HL-60/S4 treated with retinoic acid at 250 ng/mL for 4 days and 3 days (cell line): ENCODE measurements around the gene HEPHL1.
"Not testable (repeated sequence)": the region's sequence is repeated elsewhere in the genome, so short reads cannot be mapped to it uniquely, and the experiment has no call there.

Experiments used
- in situ Hi-C: fragments of 300-500 bp; cut with MboI; formaldehyde crosslinking; loops from 2 replicates; pipeline ENCODE4 v1.7.0; 2022; ENCODE audit warnings: low sequenced_read_pairs

HEPHL1 gene, protein sequence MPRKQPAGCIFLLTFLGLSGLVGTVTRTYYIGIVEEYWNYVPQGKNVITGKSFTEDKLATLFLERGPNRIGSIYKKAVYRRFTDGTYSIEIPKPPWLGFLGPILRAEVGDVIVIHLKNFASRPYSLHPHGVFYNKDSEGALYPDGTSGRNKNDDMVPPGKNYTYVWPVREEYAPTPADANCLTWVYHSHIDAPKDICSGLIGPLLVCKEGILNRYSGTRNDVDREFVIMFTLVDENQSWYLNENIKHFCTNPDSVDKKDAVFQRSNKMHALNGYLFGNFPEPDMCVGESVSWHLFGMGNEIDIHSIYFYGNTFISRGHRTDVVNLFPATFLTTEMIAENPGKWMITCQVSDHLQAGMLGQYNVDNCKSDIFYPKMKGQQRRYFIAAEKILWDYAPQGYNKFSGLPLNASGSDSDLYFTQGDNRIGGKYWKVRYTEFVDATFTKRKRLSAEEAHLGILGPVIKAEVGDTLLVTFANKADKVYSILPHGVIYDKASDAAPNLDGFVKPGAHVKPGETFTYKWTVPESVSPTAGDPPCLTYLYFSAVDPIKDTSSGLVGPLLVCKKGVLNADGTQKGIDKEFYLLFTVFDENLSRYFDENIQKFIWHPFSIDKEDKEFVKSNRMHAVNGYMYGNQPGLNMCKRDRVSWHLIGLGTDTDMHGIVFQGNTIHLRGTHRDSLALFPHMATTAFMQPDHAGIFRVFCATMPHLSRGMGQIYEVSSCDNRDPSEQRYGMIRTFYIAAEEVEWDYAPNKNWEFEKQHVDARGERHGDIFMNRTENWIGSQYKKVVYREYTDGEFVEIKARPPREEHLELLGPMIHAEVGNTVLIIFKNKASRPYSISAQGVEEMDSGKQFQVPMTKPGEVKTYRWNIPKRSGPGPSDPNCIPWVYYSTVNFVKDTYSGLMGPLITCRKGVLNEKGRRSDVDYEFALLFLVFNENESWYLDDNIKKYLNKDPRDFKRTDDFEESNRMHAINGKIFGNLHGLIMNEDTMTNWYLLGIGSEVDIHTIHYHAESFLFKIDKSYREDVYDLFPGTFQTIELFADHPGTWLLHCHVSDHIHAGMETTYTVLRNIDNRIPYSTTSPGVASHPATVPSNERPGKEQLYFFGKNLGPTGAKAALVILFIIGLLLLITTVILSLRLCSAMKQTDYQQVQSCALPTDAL

DNA sequence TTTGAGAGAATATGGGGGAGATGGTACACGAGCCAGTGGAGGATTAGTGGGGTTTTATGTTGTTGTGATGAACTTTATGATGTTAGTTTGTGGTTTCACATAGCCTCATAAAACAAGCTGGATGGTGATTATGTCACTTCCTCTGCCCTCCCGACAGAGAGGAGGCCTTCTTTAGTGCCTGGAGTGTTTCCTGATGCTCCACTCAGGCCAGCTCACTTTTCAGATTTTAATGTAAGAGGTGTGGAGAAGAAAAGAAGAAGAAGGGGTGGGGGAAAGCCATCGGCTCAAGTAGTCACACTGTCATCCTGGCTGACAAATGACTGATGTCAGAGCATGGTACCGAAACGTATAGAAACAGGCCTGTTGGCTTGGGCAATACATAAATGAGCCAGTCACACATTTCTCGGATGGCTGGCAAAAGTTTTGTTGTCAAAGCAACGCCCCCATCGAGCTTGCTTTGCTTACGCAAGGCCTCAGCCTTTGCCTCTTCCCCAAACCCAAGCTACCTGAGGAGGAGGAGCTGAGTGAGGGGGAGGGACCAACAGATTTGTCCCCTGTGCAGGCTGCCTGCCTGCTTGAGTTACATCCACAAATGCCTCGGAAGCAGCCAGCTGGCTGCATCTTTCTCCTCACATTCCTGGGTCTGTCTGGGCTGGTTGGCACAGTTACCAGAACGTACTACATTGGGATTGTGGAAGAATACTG lies at the start of gene HEPHL1:
TSS of gene HEPHL1 (plus strand) at position 578 of the 705 bp plus-strand sequence. CDS start at position 593, 15 bp downstream.
- in situ Hi-C loops, result no loop called here

GRCh38 chr11:93972790-93973189 lies 48.4 kb upstream of the HEPHL1 start:
- in situ Hi-C loops, result no loop called here

DNA sequence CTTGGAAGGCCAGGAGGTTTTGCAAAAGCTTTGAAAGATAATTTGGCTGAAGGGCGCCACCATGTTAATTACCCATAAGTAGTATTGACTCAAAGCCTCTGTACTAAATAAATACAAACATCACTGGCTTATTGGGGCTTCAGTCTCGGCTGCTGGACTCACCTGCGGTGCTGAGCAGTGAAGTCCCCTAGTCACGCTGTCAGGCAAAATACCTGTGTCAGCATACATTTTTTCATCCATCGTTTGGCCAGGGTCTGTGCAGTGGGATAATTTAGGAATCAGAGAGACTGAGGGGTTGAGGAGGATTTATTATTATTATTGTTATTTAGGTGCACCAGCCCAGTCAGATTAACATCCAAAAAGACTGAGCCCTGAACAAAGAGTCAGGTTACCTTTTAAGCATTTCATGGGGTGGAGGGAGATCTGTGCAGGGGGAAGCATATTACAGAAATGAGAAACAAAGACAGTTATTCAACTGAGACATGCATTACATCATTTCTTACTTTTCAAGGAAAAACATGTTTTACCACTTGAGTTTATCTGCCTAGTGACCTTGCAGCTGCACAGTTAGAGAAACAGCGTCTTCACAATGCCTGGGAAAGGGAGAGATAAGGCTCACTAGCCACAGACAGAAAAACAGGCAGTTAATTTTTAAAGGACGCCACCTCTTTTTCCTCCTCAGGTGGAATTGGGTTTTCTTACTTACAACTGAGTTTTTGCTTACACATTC lies 47.7 kb upstream of the HEPHL1 start:
- in situ Hi-C loops, result not testable (repeated sequence)

GRCh38 chr11:93974759-93975158 lies 46.4 kb upstream of the HEPHL1 start:
- in situ Hi-C loops, result no loop called here

DNA sequence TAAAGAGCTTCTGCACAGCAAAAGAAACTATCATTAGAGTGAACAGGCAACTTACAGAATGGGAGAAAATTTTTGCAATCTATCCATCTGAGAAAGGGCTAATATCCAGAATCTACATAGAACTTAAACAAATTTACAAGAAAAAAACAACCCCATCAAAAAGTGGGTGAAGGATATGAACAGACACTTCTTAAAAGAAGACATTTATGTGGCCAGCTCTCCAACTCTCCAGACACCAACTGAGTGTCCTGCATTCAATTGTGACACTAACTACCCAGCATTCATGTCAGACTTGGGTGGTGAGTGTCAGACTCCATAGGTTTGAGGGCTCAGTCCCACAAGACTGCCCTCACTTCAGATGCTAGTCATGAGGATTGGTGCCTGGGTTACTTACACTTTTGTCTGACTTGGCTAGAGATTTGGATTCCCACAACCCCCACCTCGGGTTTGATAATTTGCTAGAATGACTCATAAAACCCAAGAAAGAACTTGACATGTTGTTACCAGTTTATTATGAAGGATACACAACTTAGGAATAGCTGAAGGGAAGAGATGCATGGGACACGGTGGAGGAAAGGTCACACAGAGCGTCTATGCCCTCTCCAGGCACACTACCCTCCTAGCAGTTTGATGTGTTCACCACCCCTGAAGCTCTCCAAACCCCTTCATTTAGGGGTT lies 44.4 kb upstream of the HEPHL1 start:
- in situ Hi-C loops, result not testable (repeated sequence)

DNA sequence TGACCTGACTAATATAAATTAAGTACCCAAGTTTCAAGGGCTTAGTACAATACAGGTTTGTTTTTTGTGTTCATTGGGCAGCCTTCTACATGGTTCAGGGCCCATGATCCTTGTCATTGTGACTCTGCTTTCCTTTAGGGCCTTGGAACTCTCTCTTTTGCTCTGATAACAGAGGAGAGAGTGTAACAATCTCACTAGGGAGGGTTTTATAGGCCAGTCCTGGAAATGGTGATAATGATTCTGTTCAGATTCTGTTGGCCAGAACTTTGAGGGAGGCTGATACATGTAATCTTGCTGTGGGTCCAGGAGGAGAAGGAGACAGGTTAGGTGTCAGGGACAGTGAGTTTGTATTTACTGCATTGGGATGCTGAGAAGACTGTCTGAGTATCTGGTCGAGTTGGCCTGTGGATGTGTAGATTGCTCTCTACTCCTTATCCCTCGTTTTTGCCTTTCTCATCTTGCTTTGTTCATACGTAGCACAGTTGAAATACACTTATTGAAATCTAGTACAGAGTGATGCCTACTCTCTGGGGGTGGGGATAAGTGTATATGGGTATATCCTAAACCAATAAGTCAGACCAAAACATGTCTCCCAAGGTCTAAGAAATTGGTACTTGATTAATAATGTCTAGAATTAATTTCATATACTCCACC lies 37.5 kb upstream of the HEPHL1 start:
- in situ Hi-C loops, result no loop called here

DNA sequence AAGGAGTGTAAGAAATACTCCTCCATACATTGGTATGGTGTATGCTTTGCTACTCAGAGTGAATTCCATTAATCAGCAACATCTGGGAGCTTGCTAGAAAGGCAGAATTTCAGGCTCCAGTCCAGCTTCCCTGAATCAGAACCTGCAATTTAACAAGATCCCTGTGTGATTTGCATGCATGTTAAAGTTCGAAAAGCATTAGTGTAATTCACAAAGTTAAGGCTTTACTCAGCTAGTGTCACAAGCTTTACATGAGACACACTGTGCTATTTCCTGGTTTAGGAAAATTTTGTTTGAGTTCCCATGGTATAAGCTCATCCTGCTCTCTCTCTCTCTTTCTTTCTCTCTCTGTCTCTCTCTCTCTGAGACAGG lies 37.0 kb upstream of the HEPHL1 start:
- in situ Hi-C loops, result no loop called here

DNA sequence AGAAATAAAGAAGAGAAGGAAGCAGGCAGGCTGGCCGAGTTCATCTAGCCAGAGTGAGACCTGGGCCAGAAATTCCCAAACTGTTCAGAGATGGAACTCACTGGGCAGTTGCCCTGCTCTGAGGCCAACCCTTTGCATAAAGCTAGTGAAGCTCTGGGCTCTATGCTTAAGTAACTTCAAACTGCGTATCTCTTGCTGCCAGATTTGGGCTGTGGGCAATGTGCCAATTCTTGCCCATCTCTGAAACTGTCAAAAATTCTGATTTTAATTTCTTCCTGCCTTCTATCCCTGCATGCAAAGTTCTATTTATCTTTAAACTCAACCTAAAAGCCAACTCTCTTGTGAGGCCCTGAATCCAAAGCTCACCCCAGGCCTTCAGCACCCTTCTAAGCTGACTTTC lies 36.2 kb upstream of the HEPHL1 start:
- in situ Hi-C loops, result no loop called here

GRCh38 chr11:93986716-93987115 lies 34.4 kb upstream of the HEPHL1 start:
- in situ Hi-C loops, result no loop called here

DNA sequence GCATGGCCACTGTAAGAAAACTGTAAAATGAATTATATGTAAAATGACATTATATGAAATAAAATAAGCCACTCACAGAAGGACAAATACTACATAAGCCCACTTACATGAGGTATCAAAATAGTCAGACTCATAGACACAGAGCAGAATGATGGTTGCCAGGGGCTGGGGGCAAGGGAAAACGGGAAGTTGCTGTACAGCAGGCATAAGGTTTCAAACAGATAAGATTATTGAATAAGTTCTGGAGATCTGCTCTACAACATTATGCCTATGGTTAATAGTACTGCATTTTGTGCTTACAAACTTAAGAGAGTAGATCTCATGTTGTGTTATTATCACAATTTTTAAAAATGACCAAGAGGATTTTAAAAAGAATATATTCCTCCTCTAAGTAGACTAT lies 32.7 kb upstream of the HEPHL1 start:
- in situ Hi-C loops, result no loop called here

GRCh38 chr11:93988912-93989311 lies 32.2 kb upstream of the HEPHL1 start:
- in situ Hi-C loops, result no loop called here

DNA sequence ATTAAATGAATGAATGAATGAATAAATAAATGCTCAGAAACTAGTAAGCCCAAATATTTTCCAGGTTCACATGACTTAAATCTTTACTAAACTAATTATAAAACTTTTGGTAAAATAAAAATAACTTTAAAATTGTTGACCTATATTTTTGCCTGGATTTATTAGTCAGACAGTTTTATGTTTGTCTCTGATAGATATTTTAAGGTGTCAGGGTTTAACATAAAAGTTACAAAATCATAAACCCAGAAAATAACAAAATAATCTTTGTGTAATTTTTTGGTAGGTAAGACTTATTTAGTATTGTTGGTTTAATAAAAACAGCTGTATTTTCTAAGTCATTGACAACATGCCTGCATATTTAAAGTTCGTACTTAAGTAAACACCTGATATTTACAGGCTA lies 27.4 kb upstream of the HEPHL1 start:
- in situ Hi-C loops, result no loop called here

DNA sequence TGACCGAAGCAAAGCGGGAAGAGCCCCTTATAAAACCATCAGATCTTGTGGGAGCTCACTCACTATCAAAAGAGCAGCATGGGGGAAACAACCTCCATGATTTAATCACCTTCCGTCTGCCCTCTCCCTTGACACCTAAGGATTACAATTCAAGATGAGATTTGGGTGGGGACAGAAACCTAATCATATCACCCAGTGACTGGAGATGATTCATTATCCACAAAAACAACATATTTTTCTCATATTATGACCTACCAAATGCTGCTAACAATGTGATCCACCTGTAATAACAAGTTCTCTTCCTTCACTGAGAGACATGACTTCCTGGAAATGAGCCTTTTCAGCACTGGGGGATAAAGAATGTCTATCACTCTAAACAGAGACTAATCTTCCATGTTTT lies 23.4 kb upstream of the HEPHL1 start:
- in situ Hi-C loops, result no loop called here

GRCh38 chr11:94000659-94001058 lies 20.5 kb upstream of the HEPHL1 start:
- in situ Hi-C loops, result no loop called here

DNA sequence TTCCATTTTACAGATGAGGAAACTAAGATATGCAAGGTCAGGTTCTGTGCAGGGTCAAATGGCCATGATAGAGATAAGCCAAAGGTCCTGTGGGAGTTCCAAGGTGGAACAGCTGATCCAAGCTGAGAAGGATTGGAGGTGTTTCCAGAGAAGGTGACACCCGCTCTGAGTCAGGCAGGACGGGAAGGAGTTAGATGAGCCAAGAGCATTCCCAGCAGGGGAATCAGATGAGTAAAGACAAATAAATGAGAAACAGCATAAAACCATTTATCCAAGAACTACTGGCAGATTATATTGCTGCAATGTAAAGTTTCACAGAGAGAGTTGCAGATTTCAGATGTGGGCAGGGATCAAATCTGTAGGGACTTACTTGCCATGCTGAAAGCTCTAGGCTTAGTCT lies 18.9 kb upstream of the HEPHL1 start:
- in situ Hi-C loops, result no loop called here

GRCh38 chr11:94007426-94007825 lies 13.7 kb upstream of the HEPHL1 start:
- in situ Hi-C loops, result no loop called here

GRCh38 chr11:94007906-94008305 lies 13.2 kb upstream of the HEPHL1 start:
- in situ Hi-C loops, result no loop called here

DNA sequence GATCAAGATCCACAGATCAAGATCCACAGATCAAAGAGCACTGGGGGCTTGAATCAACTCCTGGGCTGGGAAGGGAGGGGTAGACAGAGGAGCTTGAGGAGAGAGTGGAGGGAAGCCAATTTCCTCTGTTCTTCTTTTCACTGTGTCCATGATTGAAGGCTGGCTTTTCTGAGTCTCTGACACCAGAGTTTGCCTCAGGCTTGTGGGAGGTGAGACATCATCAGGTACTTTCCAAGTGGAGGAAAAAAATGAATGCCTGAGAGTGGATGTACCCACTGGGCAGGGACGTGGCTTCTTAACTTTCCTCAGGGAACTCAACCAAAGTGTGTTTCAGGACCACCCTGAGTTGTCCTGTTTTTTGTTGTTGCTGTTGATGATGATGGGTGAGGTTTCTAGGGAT lies 11.0 kb upstream of the HEPHL1 start:
- in situ Hi-C loops, result no loop called here

- in situ Hi-C loops, result no loop called here
Measured at GRCh38 chr11:94011478-94011877, 9.7 kb upstream of the HEPHL1 start.
